Measurements from ENCODE around the gene GAS6. TPM values are rescaled to one million over a fixed set of nuclear protein-coding genes. Genes with fewer than 3 reads are reported as not detected.

GAS6 gene
- total RNA-seq, 2 donors from 2014 or later: 83.0 to 145 TPM

- DNase-seq: peak in 3 of 4 donors; percentile 6 to 9 (median 8)
- no peak for ATAC-seq
These were observed 17.1 kb downstream of the GAS6 start for GRCh38 chr13:113846636-113847318.

GRCh38 chr13:113845723-113846635 lies 17.9 kb downstream of the GAS6 start:
- TF ChIP-seq CTCF (IDR thresholded peaks at IDR 0.05): no peak
- TF ChIP-seq POLR2A (IDR thresholded peaks at IDR 0.05): no peak
- Histone ChIP-seq H3K27me3 (no peaks in the 10 kb centered on the region), H3K9me3 (no peaks in the 10 kb centered on the region), H3K4me1 (peaks cover 28% of the 10 kb centered on the region), H3K36me3 (replicated peaks in 1 of 2; ENCODE audit: insufficient read depth in 1 of 2, low read depth in 2 of 2) (no peaks in the 10 kb centered on the region), H3K27ac (no peak overlapping the region), H3K4me3 (no peak overlapping the region)
- 84 to 86% methylated on average over 30 of the region's 30 CpGs for WGBS, 2 donors
- DNase-seq (no peak), ATAC-seq (no peak)
- intact Hi-C loops (cut with DNase I): no loop called here

More at GRCh38 chr13:113846636-113847318, 17.1 kb downstream of the GAS6 start:
- no peak overlapping the region for H3K27ac ChIP-seq
- TF ChIP-seq CTCF (IDR thresholded peaks at IDR 0.05): no peak
- TF ChIP-seq POLR2A (IDR thresholded peaks at IDR 0.05): no peak
- intact Hi-C loops (cut with DNase I): no loop called here
- H3K36me3 ChIP-seq (replicated peaks in 1 of 2; ENCODE audit: insufficient read depth in 1 of 2, low read depth in 2 of 2): no peaks in the 10 kb centered on the region
- 88 to 91% methylated on average over 17 to 28 of the region's 28 CpGs for WGBS, 2 donors
- H3K4me3 ChIP-seq: no peak overlapping the region
- peaks cover 23% of the 10 kb centered on the region for H3K4me1 ChIP-seq
- no peaks in the 10 kb centered on the region for H3K27me3 ChIP-seq
- H3K9me3 ChIP-seq: no peaks in the 10 kb centered on the region

GRCh38 chr13:113845055-113845454 lies 18.8 kb downstream of the GAS6 start:
- Histone ChIP-seq H3K4me3 (no peak overlapping the region), H3K27ac (no peak overlapping the region), H3K9me3 (no peaks in the 10 kb centered on the region), H3K36me3 (replicated peaks in 1 of 2; ENCODE audit: insufficient read depth in 1 of 2, low read depth in 2 of 2) (no peaks in the 10 kb centered on the region), H3K4me1 (peaks cover 31% of the 10 kb centered on the region), H3K27me3 (no peaks in the 10 kb centered on the region)
- DNase-seq (no peak), ATAC-seq (no peak)
- WGBS, 2 donors: 90 to 92% methylated on average over 13 of the region's 13 CpGs
- intact Hi-C loops (cut with DNase I): no loop called here
- TF ChIP-seq CTCF (IDR thresholded peaks at IDR 0.05) (no peak), POLR2A (IDR thresholded peaks at IDR 0.05) (no peak)

GRCh38 chr13:113843864-113844556 lies 19.9 kb downstream of the GAS6 start:
- peak overlapping the region in 1 of 4 donors; percentile 25 for H3K27ac ChIP-seq
- ATAC-seq (no peak), DNase-seq (peak in 2 of 4 donors; percentile 6 to 10)
- no peaks in the 10 kb centered on the region for H3K27me3 ChIP-seq
- TF ChIP-seq POLR2A (IDR thresholded peaks at IDR 0.05) (no peak), CTCF (IDR thresholded peaks at IDR 0.05) (no peak)
- H3K4me3 ChIP-seq: no peak overlapping the region
- no peaks in the 10 kb centered on the region for H3K36me3 ChIP-seq (replicated peaks in 1 of 2; ENCODE audit: insufficient read depth in 1 of 2, low read depth in 2 of 2)
- intact Hi-C loops (cut with DNase I): no loop called here
- 77 to 84% methylated on average over 22 to 26 of the region's 26 CpGs for WGBS, 2 donors
- peaks cover 31% of the 10 kb centered on the region for H3K4me1 ChIP-seq
- H3K9me3 ChIP-seq: no peaks in the 10 kb centered on the region
